ENCODE results near the gene PTPRM. TPM values are rescaled to one million over a fixed set of nuclear protein-coding genes. Genes with fewer than 3 reads are reported as not detected.

The PTPRM gene
- polyA plus RNA-seq, 3 donors, result 0.04 to 2.1 (median 0.66) TPM

DNA sequence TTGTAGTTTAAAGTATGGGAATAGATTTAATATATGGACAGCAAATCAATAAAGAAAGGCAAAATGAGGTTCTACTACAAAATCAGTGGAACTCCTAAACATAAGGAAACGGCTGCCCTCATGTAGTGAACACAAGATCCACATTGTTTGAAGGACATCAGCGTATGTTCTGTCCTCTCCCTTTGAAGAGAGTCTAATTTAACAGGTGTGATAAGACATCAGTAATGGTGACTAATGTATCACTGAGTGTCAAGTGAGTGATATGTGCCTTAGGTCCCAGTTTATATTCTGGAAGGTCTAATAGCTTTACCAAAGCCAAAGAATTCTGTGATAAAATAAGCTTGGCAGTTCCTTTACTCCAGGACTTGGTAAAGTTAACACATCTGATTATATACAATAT lies 248.7 kb downstream of the PTPRM start:
- Mint-ChIP-seq H3K27me3 (ENCODE audit: low read depth in 3 of 3) (no peaks in the 10 kb centered on the region), H3K36me3 (no peaks in the 10 kb centered on the region), H3K27ac (no peak overlapping the region), H3K9me3 (peaks cover 10 to 27% (median 20%) of the 10 kb centered on the region in 7 donors), H3K4me1 (no peaks in the 10 kb centered on the region), H3K4me3 (no peak overlapping the region)
- TF ChIP-seq, protein P1, sequence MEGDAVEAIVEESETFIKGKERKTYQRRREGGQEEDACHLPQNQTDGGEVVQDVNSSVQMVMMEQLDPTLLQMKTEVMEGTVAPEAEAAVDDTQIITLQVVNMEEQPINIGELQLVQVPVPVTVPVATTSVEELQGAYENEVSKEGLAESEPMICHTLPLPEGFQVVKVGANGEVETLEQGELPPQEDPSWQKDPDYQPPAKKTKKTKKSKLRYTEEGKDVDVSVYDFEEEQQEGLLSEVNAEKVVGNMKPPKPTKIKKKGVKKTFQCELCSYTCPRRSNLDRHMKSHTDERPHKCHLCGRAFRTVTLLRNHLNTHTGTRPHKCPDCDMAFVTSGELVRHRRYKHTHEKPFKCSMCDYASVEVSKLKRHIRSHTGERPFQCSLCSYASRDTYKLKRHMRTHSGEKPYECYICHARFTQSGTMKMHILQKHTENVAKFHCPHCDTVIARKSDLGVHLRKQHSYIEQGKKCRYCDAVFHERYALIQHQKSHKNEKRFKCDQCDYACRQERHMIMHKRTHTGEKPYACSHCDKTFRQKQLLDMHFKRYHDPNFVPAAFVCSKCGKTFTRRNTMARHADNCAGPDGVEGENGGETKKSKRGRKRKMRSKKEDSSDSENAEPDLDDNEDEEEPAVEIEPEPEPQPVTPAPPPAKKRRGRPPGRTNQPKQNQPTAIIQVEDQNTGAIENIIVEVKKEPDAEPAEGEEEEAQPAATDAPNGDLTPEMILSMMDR (IDR thresholded peaks at IDR 0.05), result no peak
- H3K4me2 ChIP-seq (replicated peaks; ENCODE audit: extremely low read depth, low read length, poor library complexity, severe bottlenecking), result no peak overlapping the region
- H3K9ac ChIP-seq (ENCODE audit: insufficient read depth, low read length, poor library complexity, severe bottlenecking), result no peak overlapping the region
- no peaks in the 10 kb centered on the region for H3K27me3 ChIP-seq (ENCODE audit: control insufficient read depth in 2 of 2, insufficient read depth in 2 of 2, low read length in 2 of 2)
- WGBS (ENCODE audit: insufficient coverage), result 80% methylated on average over 2 of the region's 2 CpGs
- intact Hi-C loops (cut with micrococcal nuclease), result no loop called here
- H3K4me3 ChIP-seq (replicated peaks in 1 of 3; ENCODE audit: low read depth in 2 of 3, low read length in 3 of 3), result no peak overlapping the region
- H2AFZ ChIP-seq (ENCODE audit: insufficient read depth, low read depth, low read length, poor library complexity, severe bottlenecking), result no peak overlapping the region
- no peaks in the 10 kb centered on the region for H3K36me3 ChIP-seq (replicated peaks in 1 of 2; ENCODE audit: control insufficient read depth in 1 of 2, insufficient read depth in 2 of 2, low read length in 2 of 2)
- no peak overlapping the region for H3K27ac ChIP-seq (ENCODE audit: low read depth in 1 of 2, low read length in 2 of 2)
- H3K79me2 ChIP-seq (ENCODE audit: insufficient read depth, low read length), result no peaks in the 10 kb centered on the region
- H3K9me3 ChIP-seq (replicated peaks in 1 of 2; ENCODE audit: control insufficient read depth in 1 of 2, insufficient read depth in 1 of 2, low read length in 2 of 2), result peaks cover 17 to 18% of the 10 kb centered on the region in 2 donors
- DNase-seq, result no peak
- no peaks in the 10 kb centered on the region for H3K4me1 ChIP-seq (ENCODE audit: control insufficient read depth in 1 of 2, insufficient read depth in 2 of 2, low read length in 2 of 2)
- no peaks in the 10 kb centered on the region for H4K20me1 ChIP-seq (ENCODE audit: insufficient read depth, low read length)

- peaks cover 17 to 18% of the 10 kb centered on the region in 2 donors for H3K9me3 ChIP-seq (replicated peaks in 1 of 2; ENCODE audit: control insufficient read depth in 1 of 2, insufficient read depth in 1 of 2, low read length in 2 of 2)
- H3K9ac ChIP-seq (ENCODE audit: insufficient read depth, low read length, poor library complexity, severe bottlenecking), result no peak overlapping the region
- Mint-ChIP-seq H3K27me3 (ENCODE audit: low read depth in 3 of 3) (no peaks in the 10 kb centered on the region), H3K9me3 (peaks cover 9 to 27% (median 20%) of the 10 kb centered on the region in 7 donors), H3K4me3 (no peak overlapping the region), H3K4me1 (no peaks in the 10 kb centered on the region), H3K27ac (no peak overlapping the region), H3K36me3 (no peaks in the 10 kb centered on the region)
- TF ChIP-seq, protein P1 (IDR thresholded peaks at IDR 0.05), result no peak
- no peaks in the 10 kb centered on the region for H4K20me1 ChIP-seq (ENCODE audit: insufficient read depth, low read length)
- no peaks in the 10 kb centered on the region for H3K36me3 ChIP-seq (replicated peaks in 1 of 2; ENCODE audit: control insufficient read depth in 1 of 2, insufficient read depth in 2 of 2, low read length in 2 of 2)
- WGBS (ENCODE audit: insufficient coverage), result 90% methylated on average over 2 of the region's 8 CpGs
- no peak overlapping the region for H3K4me2 ChIP-seq (replicated peaks; ENCODE audit: extremely low read depth, low read length, poor library complexity, severe bottlenecking)
- H3K4me1 ChIP-seq (ENCODE audit: control insufficient read depth in 1 of 2, insufficient read depth in 2 of 2, low read length in 2 of 2), result no peaks in the 10 kb centered on the region
- H2AFZ ChIP-seq (ENCODE audit: insufficient read depth, low read depth, low read length, poor library complexity, severe bottlenecking), result no peak overlapping the region
- intact Hi-C loops (cut with micrococcal nuclease), result no loop called here
- H3K27ac ChIP-seq (ENCODE audit: low read depth in 1 of 2, low read length in 2 of 2), result no peak overlapping the region
- H3K27me3 ChIP-seq (ENCODE audit: control insufficient read depth in 2 of 2, insufficient read depth in 2 of 2, low read length in 2 of 2), result no peaks in the 10 kb centered on the region
- H3K79me2 ChIP-seq (ENCODE audit: insufficient read depth, low read length), result no peaks in the 10 kb centered on the region
- no peak overlapping the region for H3K4me3 ChIP-seq (replicated peaks in 1 of 3; ENCODE audit: low read depth in 2 of 3, low read length in 3 of 3)
- DNase-seq, result no peak
Measured at GRCh38 chr18:7817575-7818230, 250.6 kb downstream of the PTPRM start.
